ENCODE data around the gene MAP3K15. TPM values are rescaled to one million over a fixed set of nuclear protein-coding genes. Genes with fewer than 3 reads are reported as not detected.

The MAP3K15 gene
- total RNA-seq, 2 donors from 2014 or later: 0.56 TPM; not detected in 1

DNA sequence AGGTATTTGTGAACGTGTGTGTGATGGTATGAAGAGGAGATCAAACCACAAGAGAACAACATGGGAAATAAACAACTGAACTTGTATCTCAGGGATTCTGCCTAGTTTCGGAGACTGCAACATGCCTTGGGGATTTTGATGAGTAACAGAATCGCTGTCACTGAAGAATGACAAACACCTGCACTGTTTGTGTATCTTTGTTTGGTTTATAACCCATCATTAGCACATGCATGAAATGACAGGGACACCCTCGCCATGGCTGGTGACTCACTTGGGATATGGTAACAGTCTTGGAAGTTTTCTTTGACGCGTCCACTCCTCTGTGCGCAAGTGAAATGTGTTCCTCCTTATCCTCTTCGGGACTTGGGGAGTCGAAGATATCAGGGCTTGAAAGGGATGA lies 30.3 kb upstream of the MAP3K15 start:
- Histone ChIP-seq H3K27ac (no peak overlapping the region), H3K4me1 (ENCODE audit: control insufficient read depth in 1 of 2, low read depth in 2 of 2) (no peaks in the 10 kb centered on the region), H3K27me3 (replicated peaks; ENCODE audit: insufficient read depth) (no peaks in the 10 kb centered on the region), H3K4me3 (no peak overlapping the region), H3K9me3 (no peaks in the 10 kb centered on the region), H3K36me3 (no peaks in the 10 kb centered on the region)
- TF ChIP-seq CTCF (IDR thresholded peaks at IDR 0.05): no peak
- DNase-seq (ENCODE audit: low spot score) (no peak), ATAC-seq (ENCODE audit: insufficient number of reproducible peaks, low FRiP score, low read depth) (no peak)

DNA sequence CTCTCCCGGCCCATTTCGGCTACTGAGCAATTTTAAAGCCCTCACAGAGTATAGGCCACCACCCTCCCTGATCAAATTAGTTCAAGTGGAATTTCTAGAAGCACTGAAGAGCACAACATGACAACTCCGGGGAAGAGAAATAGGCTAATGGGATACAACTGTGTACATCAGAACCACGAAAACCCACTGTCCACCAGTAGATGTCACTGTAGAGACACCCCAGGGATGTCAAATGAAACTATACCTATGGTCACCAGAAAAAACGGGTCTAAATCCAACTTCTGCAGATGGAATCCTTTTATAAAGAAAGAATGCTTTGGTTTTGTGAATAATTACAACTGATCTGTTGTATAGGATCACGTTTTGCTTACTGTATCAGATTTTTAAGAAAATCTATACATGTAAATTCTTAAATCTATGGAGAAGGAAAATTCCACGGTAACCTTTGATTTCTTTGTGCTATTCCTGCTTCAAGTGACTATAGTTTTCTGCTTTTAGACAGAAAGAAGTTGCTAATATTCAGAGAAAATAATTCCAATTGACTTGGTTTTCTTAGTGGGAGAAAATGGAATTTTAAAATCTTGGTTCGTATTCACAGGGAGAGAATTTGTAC lies 29.5 kb upstream of the MAP3K15 start:
- no peak overlapping the region for H3K4me3 ChIP-seq
- TF ChIP-seq CTCF (IDR thresholded peaks at IDR 0.05): peak; percentile 54
- no peaks in the 10 kb centered on the region for H3K9me3 ChIP-seq
- no peaks in the 10 kb centered on the region for H3K4me1 ChIP-seq (ENCODE audit: control insufficient read depth in 1 of 2, low read depth in 2 of 2)
- H3K27ac ChIP-seq: no peak overlapping the region
- ATAC-seq (ENCODE audit: insufficient number of reproducible peaks, low FRiP score, low read depth) (no peak), DNase-seq (ENCODE audit: low spot score) (no peak)
- H3K27me3 ChIP-seq (replicated peaks; ENCODE audit: insufficient read depth): no peaks in the 10 kb centered on the region
- H3K36me3 ChIP-seq: no peaks in the 10 kb centered on the region

GRCh38 chrX:19543951-19544381 lies 28.7 kb upstream of the MAP3K15 start:
- H3K27me3 ChIP-seq (replicated peaks; ENCODE audit: insufficient read depth): no peaks in the 10 kb centered on the region
- no peak for DNase-seq (ENCODE audit: low spot score)
- no peak overlapping the region for H3K27ac ChIP-seq
- no peak overlapping the region for H3K4me3 ChIP-seq
- H3K4me1 ChIP-seq (ENCODE audit: control insufficient read depth in 1 of 2, low read depth in 2 of 2): no peaks in the 10 kb centered on the region
- ATAC-seq (ENCODE audit: insufficient number of reproducible peaks, low FRiP score, low read depth): no peak
- no peak for TF ChIP-seq CTCF (IDR thresholded peaks at IDR 0.05)
- H3K9me3 ChIP-seq: no peaks in the 10 kb centered on the region
- no peaks in the 10 kb centered on the region for H3K36me3 ChIP-seq

- ATAC-seq (ENCODE audit: insufficient number of reproducible peaks, low FRiP score, low read depth) (no peak), DNase-seq (ENCODE audit: low spot score) (no peak)
- Histone ChIP-seq H3K4me1 (ENCODE audit: control insufficient read depth in 1 of 2, low read depth in 2 of 2) (no peaks in the 10 kb centered on the region), H3K9me3 (no peaks in the 10 kb centered on the region), H3K36me3 (no peaks in the 10 kb centered on the region), H3K27me3 (replicated peaks; ENCODE audit: insufficient read depth) (no peaks in the 10 kb centered on the region), H3K4me3 (no peak overlapping the region), H3K27ac (no peak overlapping the region)
- TF ChIP-seq CTCF (IDR thresholded peaks at IDR 0.05): no peak
Measured at GRCh38 chrX:19543020-19543715, 27.9 kb upstream of the MAP3K15 start.

DNA sequence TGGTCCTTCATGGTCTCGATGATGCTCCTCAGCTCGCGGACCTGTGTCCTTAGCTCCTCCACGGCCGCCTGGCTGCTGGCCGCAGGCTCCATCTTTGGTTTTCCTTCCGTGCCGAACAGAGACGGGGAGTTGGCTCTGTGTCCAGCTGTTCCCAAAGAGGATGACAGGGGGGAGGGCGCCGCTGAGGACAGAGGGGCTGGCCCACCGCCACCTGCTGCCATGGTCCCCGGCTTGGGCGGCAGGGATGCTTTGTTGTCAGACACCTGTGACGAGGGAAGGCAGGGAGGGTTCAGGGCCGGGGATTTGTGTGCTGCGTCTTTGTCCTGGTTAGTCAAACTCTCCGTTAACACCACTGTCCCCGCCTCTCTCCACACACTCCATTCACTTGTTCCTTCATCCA lies 26.6 kb upstream of the MAP3K15 start:
- Histone ChIP-seq H3K36me3 (no peaks in the 10 kb centered on the region), H3K4me1 (ENCODE audit: control insufficient read depth in 1 of 2, low read depth in 2 of 2) (no peaks in the 10 kb centered on the region), H3K4me3 (no peak overlapping the region), H3K27ac (no peak overlapping the region), H3K27me3 (replicated peaks; ENCODE audit: insufficient read depth) (no peaks in the 10 kb centered on the region), H3K9me3 (no peaks in the 10 kb centered on the region)
- TF ChIP-seq CTCF (IDR thresholded peaks at IDR 0.05): no peak
- DNase-seq (ENCODE audit: low spot score) (no peak), ATAC-seq (ENCODE audit: insufficient number of reproducible peaks, low FRiP score, low read depth) (no peak)
